Loucy (cell line): ENCODE data around the gene RALGAPB.

Experiments used
- CTCF ChIP-seq: fragments of 200-600 bp; sonication (generic); conservative IDR thresholded peaks from 2 replicates; pipeline ENCODE4 v1.5.1; 2014; ENCODE audit warnings: mild to moderate bottlenecking, antibody characterized with exemption, low read length
- EZH2phosphoT487 ChIP-seq: fragments of 200-600 bp; IDR thresholded peaks from 2 replicates; pipeline ENCODE4 v1.6.1; 2018; ENCODE audit warnings: antibody characterized with exemption, mild to moderate bottlenecking, moderate library complexity, borderline replicate concordance

GRCh38 chr20:38538789-38539188, 66.1 kb downstream of the RALGAPB start:
- TF ChIP-seq CTCF = no peak
- TF ChIP-seq EZH2phosphoT487 = no peak
